T-cell (primary cell): ENCODE results near the gene TBPL2. TPM values are rescaled to one million over a fixed set of nuclear protein-coding genes. Genes with fewer than 3 reads are reported as not detected.

Experiments used
- ATAC-seq, 4 experiments: fragments of 200-7000 bp in 3 of 4; fragments of 150-1000 bp in 1 of 4; cut with Tn5 transposase; replicated peaks in 1 of 4; 1 replicate in 3 of 4; 2 replicates in 1 of 4; pipeline ENCODE4 v1.10.0; 2021; ENCODE audit warnings: moderate library complexity in 3 of 4, mild to moderate bottlenecking in 2 of 4, moderate number of reproducible peaks in 1 of 4
- CTCF ChIA-PET, 2 donors: fragments of 300-600 bp; sonication (Branson Sonifier 250); formaldehyde crosslinking; loops; one replicate each; lab custom pipeline; 2022; ENCODE audit warnings: antibody characterized with exemption in 2 of 2; lab: Charles Lee
- POLR2A ChIA-PET, 2 donors: fragments of 300-600 bp; sonication (Branson Sonifier 250); formaldehyde crosslinking; loops; one replicate each; lab custom pipeline; 2022; ENCODE audit warnings: antibody characterized with exemption in 2 of 2; lab: Charles Lee
- DNase-seq, 35 experiments: peaks; one replicate each; pipeline versions ENCODE4 v3.0.0 to v3.0.0-alpha.2; 2013 to 2023
- H3K27ac ChIP-seq: one replicate; pipeline ENCODE4 v1.5.1; 2013; ENCODE audit warnings: low read length
- H3K27me3 ChIP-seq, 2 experiments: replicated peaks in 1 of 2; 1 replicate in 1 of 2; 2 replicates in 1 of 2; pipeline versions ENCODE4 v1.6.1 to v1.7.0; 2013; ENCODE audit warnings: low read length in 1 of 2, mixed read lengths in 1 of 2; ENCODE audit not compliant: control insufficient read depth in 2 of 2, insufficient read depth in 2 of 2; ENCODE audit errors: extremely low read depth in 1 of 2
- H3K36me3 ChIP-seq, 2 donors: 1 replicate in 1 of 2; 2 replicates in 1 of 2; pipeline versions ENCODE4 v1.6.1 to v1.7.0; 2013; ENCODE audit warnings: low read length in 1 of 2; ENCODE audit not compliant: control insufficient read depth in 2 of 2, insufficient read depth in 1 of 2; ENCODE audit errors: extremely low read depth in 1 of 2
- H3K4me1 ChIP-seq, 2 experiments: 1 replicate in 1 of 2; 2 replicates in 1 of 2; pipeline versions ENCODE4 v1.6.1 to v1.7.0; 2013; ENCODE audit warnings: low read length in 2 of 2, mixed read lengths in 1 of 2; ENCODE audit not compliant: insufficient read depth in 2 of 2, control insufficient read depth in 1 of 2; ENCODE audit errors: extremely low read depth in 1 of 2
- H3K4me3 ChIP-seq, 2 donors: 1 replicate in 1 of 2; 2 replicates in 1 of 2; pipeline versions ENCODE4 v1.5.1 to v1.7.0; 2013; ENCODE audit warnings: mild to moderate bottlenecking in 2 of 2, low read length in 1 of 2, moderate library complexity in 1 of 2; ENCODE audit not compliant: control insufficient read depth in 1 of 2; ENCODE audit errors: extremely low read depth in 1 of 2
- H3K9me3 ChIP-seq: 2 replicates; pipeline ENCODE4 v1.7.0; 2013
- H3K27ac Mint-ChIP-seq, 2 donors: one replicate each; pipeline ENCODE4 v1.8.0; 2020 to 2021; ENCODE audit warnings: mild to moderate bottlenecking in 2 of 2, mixed read lengths in 2 of 2
- H3K27me3 Mint-ChIP-seq, 2 donors: one replicate each; pipeline ENCODE4 v1.8.0; 2021 to 2022; ENCODE audit warnings: mixed read lengths in 2 of 2
- H3K36me3 Mint-ChIP-seq: one replicate; pipeline ENCODE4 v1.8.0; 2021; ENCODE audit warnings: mixed read lengths
- H3K4me1 Mint-ChIP-seq, 3 donors: one replicate each; pipeline ENCODE4 v1.8.0; 2020 to 2022; ENCODE audit warnings: mixed read lengths in 3 of 3, mild to moderate bottlenecking in 1 of 3
- H3K4me3 Mint-ChIP-seq, 3 donors: one replicate each; pipeline ENCODE4 v1.8.0; 2020 to 2022; ENCODE audit warnings: mild to moderate bottlenecking in 3 of 3, mixed read lengths in 3 of 3, moderate library complexity in 3 of 3
- H3K9me3 Mint-ChIP-seq, 3 donors: one replicate each; pipeline ENCODE4 v1.8.0; 2020 to 2022; ENCODE audit warnings: mixed read lengths in 3 of 3
- WGBS: methylation state at CpG from one replicate; pipeline ENCODE4 v1.1.5; 2013; ENCODE audit warnings: missing lambda C conversion rate; ENCODE audit not compliant: insufficient coverage; 5-methylcytosine and 5-hydroxymethylcytosine counted together
- total RNA-seq, 35 experiments: library from RNA in 6 of 35; stranded (reverse) in 6 of 35; fragments of 120-200 nt in 1 of 35; gene quantifications; one replicate each; pipeline versions ENCODE4 v1.2.1 to v1.2.4 and lab custom pipeline; 2013 to 2026

The TBPL2 gene
- total RNA-seq, 5 donors from 2014 or later (not counting 1 experiment from before 2014, with no cell fraction given), result not detected

- H3K4me1 Mint-ChIP-seq, result peaks cover 46 to 51% (median 46%) of the 10 kb centered on the region in 3 donors
- H3K27me3 ChIP-seq, result no peaks in the 10 kb centered on the region
- DNase-seq (peak; percentile 45 to 77 (median 63)), ATAC-seq (peak; percentile 95 to 99 (median 98))
- peaks cover 7 to 20% of the 10 kb centered on the region in 2 experiments for H3K4me1 ChIP-seq
- H3K9me3 Mint-ChIP-seq, result no peaks in the 10 kb centered on the region
- no peaks in the 10 kb centered on the region for H3K36me3 ChIP-seq
- no peaks in the 10 kb centered on the region for H3K9me3 ChIP-seq
- peak within 1 kb of the TSS; percentile 86 to 92 (median 89) for H3K4me3 Mint-ChIP-seq
- H3K4me3 ChIP-seq, result peak within 1 kb of the TSS; percentile 91 to 93
- POLR2A ChIA-PET, result interaction anchor here in 1 of 2 donors (0.8 to 1.1 kb wide), 2 partner anchors 74 to 75 kb away, joined by 3 read pairs; no protein-coding TSS in a partner anchor
- CTCF ChIA-PET, result interaction anchor here in 1 of 2 donors (1.2 to 1.5 kb wide), 2 partner anchors 13 to 36 kb away, joined by 3 to 4 read pairs; no protein-coding TSS in a partner anchor
- 0% methylated on average over 37 of the region's 57 CpGs for WGBS
- peak within 1 kb of the TSS; percentile 89 for H3K27ac Mint-ChIP-seq
- H3K27ac ChIP-seq, result peak within 1 kb of the TSS; percentile 66
- H3K36me3 Mint-ChIP-seq, result peaks cover 10% of the 10 kb centered on the region
- no peaks in the 10 kb centered on the region for H3K27me3 Mint-ChIP-seq
These were observed 28.7 kb downstream of the TBPL2 start, which contains the start of gene ATG14 for GRCh38 chr14:55411426-55412389. ATG14 (minus strand) TSS chr14:55411830; CDS start chr14:55411822, 8 bp downstream.

GRCh38 chr14:55410876-55411275 lies 29.5 kb downstream of the TBPL2 start:
- Histone ChIP-seq H3K27me3 (no peaks in the 10 kb centered on the region), H3K9me3 (no peaks in the 10 kb centered on the region), H3K4me3 (peak overlapping the region; percentile 91 to 93), H3K36me3 (no peaks in the 10 kb centered on the region), H3K4me1 (peaks cover 7 to 17% of the 10 kb centered on the region in 2 experiments), H3K27ac (no peak overlapping the region)
- ChIA-PET POLR2A (interaction anchor here in 1 of 2 donors (0.8 to 1.1 kb wide), 2 partner anchors 73 to 75 kb away, joined by 3 read pairs; no protein-coding TSS in a partner anchor), CTCF (interaction anchor here (0.8 to 1.5 kb wide), 6 partner anchors 8 to 1064 kb away, joined by 3 to 4 read pairs (median 3); no protein-coding TSS in a partner anchor)
- peaks cover 51 to 59% (median 54%) of the 10 kb centered on the region in 3 donors for H3K4me1 Mint-ChIP-seq
- DNase-seq (no peak), ATAC-seq (no peak)
- no CpG with 5 or more reads among the region's 4 CpGs for WGBS
- H3K27me3 Mint-ChIP-seq, result no peaks in the 10 kb centered on the region
- peak overlapping the region; percentile 82 to 89 for H3K27ac Mint-ChIP-seq
- H3K4me3 Mint-ChIP-seq, result peak overlapping the region; percentile 86 to 92 (median 89)
- H3K36me3 Mint-ChIP-seq, result peaks cover 10% of the 10 kb centered on the region
- no peaks in the 10 kb centered on the region for H3K9me3 Mint-ChIP-seq

GRCh38 chr14:55404173-55404854 lies 36.1 kb downstream of the TBPL2 start:
- DNase-seq, result no peak
- no peaks in the 10 kb centered on the region for H3K27me3 ChIP-seq
- no peaks in the 10 kb centered on the region for H3K9me3 Mint-ChIP-seq
- no peak overlapping the region for H3K4me3 Mint-ChIP-seq
- H3K27ac ChIP-seq, result no peak overlapping the region
- no CpG with 5 or more reads among the region's 5 CpGs for WGBS
- peaks cover 65 to 75% (median 70%) of the 10 kb centered on the region in 3 donors for H3K4me1 Mint-ChIP-seq
- H3K27ac Mint-ChIP-seq, result no peak overlapping the region
- peaks cover 10% of the 10 kb centered on the region for H3K36me3 Mint-ChIP-seq
- no peaks in the 10 kb centered on the region for H3K36me3 ChIP-seq
- CTCF ChIA-PET, result no interaction called here
- no peaks in the 10 kb centered on the region for H3K27me3 Mint-ChIP-seq
- no peak overlapping the region for H3K4me3 ChIP-seq
- POLR2A ChIA-PET, result interaction anchor here in 1 of 2 donors (0.5 to 0.6 kb wide), 2 partner anchors 255 to 308 kb away, joined by 3 to 5 read pairs; no protein-coding TSS in a partner anchor
- ATAC-seq, result no peak
- no peaks in the 10 kb centered on the region for H3K9me3 ChIP-seq
- H3K4me1 ChIP-seq, result no peaks in the 10 kb centered on the region

- Histone ChIP-seq H3K36me3 (no peaks in the 10 kb centered on the region), H3K27ac (no peak overlapping the region), H3K4me1 (no peaks in the 10 kb centered on the region), H3K4me3 (no peak overlapping the region), H3K9me3 (no peaks in the 10 kb centered on the region), H3K27me3 (no peaks in the 10 kb centered on the region)
- no peak for DNase-seq
- ChIA-PET POLR2A (no interaction called here), CTCF (no interaction called here)
- H3K9me3 Mint-ChIP-seq, result no peaks in the 10 kb centered on the region
- no peak overlapping the region for H3K4me3 Mint-ChIP-seq
- no peaks in the 10 kb centered on the region for H3K27me3 Mint-ChIP-seq
- H3K36me3 Mint-ChIP-seq, result peaks cover 10% of the 10 kb centered on the region
- no peak for ATAC-seq
- no peak overlapping the region for H3K27ac Mint-ChIP-seq
- no CpG with 5 or more reads among the region's 6 CpGs for WGBS
- H3K4me1 Mint-ChIP-seq, result peaks cover 49 to 60% (median 52%) of the 10 kb centered on the region in 3 donors
These were observed 38.7 kb downstream of the TBPL2 start for GRCh38 chr14:55401751-55402150.

DNA sequence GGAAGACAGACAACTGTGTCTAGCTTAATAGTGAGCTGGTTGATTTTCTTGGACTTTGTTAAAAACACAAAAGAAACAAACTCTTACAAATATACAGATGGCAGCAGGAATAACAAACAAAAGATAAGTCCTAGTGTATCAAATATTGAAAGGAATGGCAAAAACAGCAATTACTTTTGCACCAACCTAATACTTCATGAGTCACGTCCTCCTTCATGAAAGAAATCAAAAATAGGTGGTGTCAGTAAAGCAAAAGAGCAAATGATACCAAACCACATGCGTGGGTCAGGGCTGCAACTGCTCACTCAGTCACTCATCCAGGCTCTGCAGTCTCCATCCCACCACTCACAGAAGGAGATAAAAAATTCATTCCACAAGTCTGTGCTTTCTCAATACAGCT lies 40.6 kb downstream of the TBPL2 start:
- CTCF ChIA-PET, result no interaction called here
- no peaks in the 10 kb centered on the region for H3K4me1 ChIP-seq
- Mint-ChIP-seq H3K4me1 (peaks cover 36 to 43% (median 38%) of the 10 kb centered on the region in 3 donors), H3K9me3 (no peaks in the 10 kb centered on the region), H3K4me3 (no peak overlapping the region), H3K27me3 (no peaks in the 10 kb centered on the region), H3K36me3 (peaks cover 23% of the 10 kb centered on the region), H3K27ac (no peak overlapping the region)
- H3K4me3 ChIP-seq, result no peak overlapping the region
- peaks cover 0 to 9% of the 10 kb centered on the region in 2 donors for H3K36me3 ChIP-seq
- ATAC-seq, result no peak
- H3K9me3 ChIP-seq, result no peaks in the 10 kb centered on the region
- no CpG with 5 or more reads among the region's 2 CpGs for WGBS
- POLR2A ChIA-PET, result no interaction called here
- no peak for DNase-seq
- no peaks in the 10 kb centered on the region for H3K27me3 ChIP-seq
- no peak overlapping the region for H3K27ac ChIP-seq

DNA sequence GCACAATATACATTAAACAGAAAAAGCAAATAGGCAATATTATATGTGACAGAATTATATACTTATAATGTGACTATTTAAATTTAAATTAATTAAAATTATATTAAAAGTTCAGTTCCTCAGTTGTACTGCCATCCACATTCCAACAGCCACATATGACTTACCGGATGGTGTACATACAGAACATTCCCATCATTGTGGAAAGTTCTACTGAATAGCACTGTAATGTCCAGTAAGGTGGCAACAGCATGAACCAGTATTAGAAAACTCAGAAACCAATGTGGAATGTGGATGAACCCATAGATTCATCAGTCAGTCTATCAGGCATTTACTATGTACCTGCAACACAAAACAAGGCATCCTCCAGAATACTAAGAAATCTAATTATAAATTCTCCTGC lies 41.2 kb downstream of the TBPL2 start:
- Mint-ChIP-seq H3K27ac (no peak overlapping the region), H3K4me3 (no peak overlapping the region), H3K4me1 (peaks cover 29 to 36% (median 31%) of the 10 kb centered on the region in 3 donors), H3K27me3 (no peaks in the 10 kb centered on the region), H3K9me3 (no peaks in the 10 kb centered on the region), H3K36me3 (peaks cover 29% of the 10 kb centered on the region)
- DNase-seq (no peak), ATAC-seq (no peak)
- Histone ChIP-seq H3K27ac (no peak overlapping the region), H3K27me3 (no peaks in the 10 kb centered on the region), H3K4me1 (no peaks in the 10 kb centered on the region), H3K4me3 (no peak overlapping the region), H3K36me3 (peaks cover 0 to 15% of the 10 kb centered on the region in 2 donors), H3K9me3 (no peaks in the 10 kb centered on the region)
- ChIA-PET POLR2A (no interaction called here), CTCF (no interaction called here)
- 80% methylated on average over 1 of the region's 1 CpG for WGBS
